ENCODE results near the gene SASH1. TPM values are rescaled to one million over a fixed set of nuclear protein-coding genes. Genes with fewer than 3 reads are reported as not detected.

Gene SASH1
- total RNA-seq, 1 experiment from 2014 or later = 9.8 TPM

GRCh38 chr6:148460876-148461646 lies 118.4 kb downstream of the SASH1 start:
- TF ChIP-seq EZH2phosphoT487 (IDR thresholded peaks at IDR 0.05; ENCODE audit: borderline replicate concordance, low read length) = no peak
- TF ChIP-seq EZH2 (IDR thresholded peaks at IDR 0.05; ENCODE audit: low read length, unreplicated experiment) = no peak
- no peak for TF ChIP-seq CTCF (conservative IDR thresholded peaks at IDR 0.05; ENCODE audit: low read depth, low read length)
- CTCF ChIA-PET = no interaction called here
- Histone ChIP-seq H4K20me1 (ENCODE audit: low read length) (no peaks in the 10 kb centered on the region), H3F3A (ENCODE audit: low read length, unreplicated experiment) (no peaks in the 10 kb centered on the region), H3K36me3 (ENCODE audit: low read depth, low read length) (no peaks in the 10 kb centered on the region), H3K4me1 (ENCODE audit: insufficient read depth, low read length) (peaks cover 3% of the 10 kb centered on the region; the same call in 1 of the 2 replicates), H3K4me2 (ENCODE audit: low read length) (no peak overlapping the region), H3K9me3 (ENCODE audit: low read length) (no peaks in the 10 kb centered on the region), H3K27me3 (ENCODE audit: low read length) (no peaks in the 10 kb centered on the region), H3K9ac (ENCODE audit: low read length) (no peak overlapping the region), H2AFZ (ENCODE audit: low read length) (no peak overlapping the region), H3K4me3 (ENCODE audit: low read length) (no peak overlapping the region), H3K79me2 (ENCODE audit: low read length) (no peaks in the 10 kb centered on the region), H3K9me2 (replicated peaks; ENCODE audit: low read length) (no peaks in the 10 kb centered on the region), H3K27ac (ENCODE audit: low read length) (no peak overlapping the region)
- intact Hi-C loops (cut with micrococcal nuclease) = loop anchor here (5.0 kb wide), 1 partner anchor 194 kb away; no protein-coding TSS in a partner anchor
- no TSS peak for BruUV-seq (replicated peaks)
- POLR2A ChIA-PET (ENCODE audit: unreplicated experiment) = no interaction called here
- DNase-seq (no peak), ATAC-seq (no peak)

- Histone ChIP-seq H4K20me1 (ENCODE audit: low read length) (no peaks in the 10 kb centered on the region), H3K4me2 (ENCODE audit: low read length) (no peak overlapping the region), H3K9ac (ENCODE audit: low read length) (no peak overlapping the region), H3K79me2 (ENCODE audit: low read length) (no peaks in the 10 kb centered on the region), H3K27me3 (ENCODE audit: low read length) (no peaks in the 10 kb centered on the region), H3K36me3 (ENCODE audit: low read depth, low read length) (no peaks in the 10 kb centered on the region), H3F3A (ENCODE audit: low read length, unreplicated experiment) (no peaks in the 10 kb centered on the region), H3K9me3 (ENCODE audit: low read length) (no peaks in the 10 kb centered on the region), H2AFZ (ENCODE audit: low read length) (no peak overlapping the region), H3K27ac (ENCODE audit: low read length) (no peak overlapping the region), H3K4me3 (ENCODE audit: low read length) (no peak overlapping the region), H3K9me2 (replicated peaks; ENCODE audit: low read length) (no peaks in the 10 kb centered on the region), H3K4me1 (ENCODE audit: insufficient read depth, low read length) (peaks cover 3% of the 10 kb centered on the region; the same call in 1 of the 2 replicates)
- ChIA-PET CTCF (no interaction called here), POLR2A (ENCODE audit: unreplicated experiment) (no interaction called here)
- DNase-seq (no peak), ATAC-seq (no peak)
- BruUV-seq (replicated peaks) = no TSS peak
- no peak for TF ChIP-seq EZH2 (IDR thresholded peaks at IDR 0.05; ENCODE audit: low read length, unreplicated experiment)
- TF ChIP-seq EZH2phosphoT487 (IDR thresholded peaks at IDR 0.05; ENCODE audit: borderline replicate concordance, low read length) = no peak
- TF ChIP-seq CTCF (conservative IDR thresholded peaks at IDR 0.05; ENCODE audit: low read depth, low read length) = no peak
- intact Hi-C loops (cut with micrococcal nuclease) = loop anchor here (5.0 kb wide), 1 partner anchor 195 kb away; no protein-coding TSS in a partner anchor
These were observed 119.4 kb downstream of the SASH1 start for GRCh38 chr6:148461986-148462577.

GRCh38 chr6:148463671-148464070 lies 121.0 kb downstream of the SASH1 start:
- Histone ChIP-seq H3K27me3 (ENCODE audit: low read length) (no peaks in the 10 kb centered on the region), H3K36me3 (ENCODE audit: low read depth, low read length) (no peaks in the 10 kb centered on the region), H3K4me3 (ENCODE audit: low read length) (no peak overlapping the region), H4K20me1 (ENCODE audit: low read length) (no peaks in the 10 kb centered on the region), H3K27ac (ENCODE audit: low read length) (no peak overlapping the region), H3F3A (ENCODE audit: low read length, unreplicated experiment) (no peaks in the 10 kb centered on the region), H2AFZ (ENCODE audit: low read length) (no peak overlapping the region), H3K4me1 (ENCODE audit: insufficient read depth, low read length) (peaks cover 3% of the 10 kb centered on the region; the same call in 1 of the 2 replicates), H3K9me3 (ENCODE audit: low read length) (no peaks in the 10 kb centered on the region), H3K9me2 (replicated peaks; ENCODE audit: low read length) (no peaks in the 10 kb centered on the region), H3K9ac (ENCODE audit: low read length) (no peak overlapping the region), H3K4me2 (ENCODE audit: low read length) (no peak overlapping the region), H3K79me2 (ENCODE audit: low read length) (no peaks in the 10 kb centered on the region)
- intact Hi-C loops (cut with micrococcal nuclease) = loop anchor here (1.0 to 5.0 kb wide), 5 partner anchors 121 to 956 kb away; partner anchors contain the start of gene SASH1
- ChIA-PET CTCF (interaction anchor here (0.6 kb wide), 1 partner anchor 107 kb away, joined by 5 read pairs; no protein-coding TSS in a partner anchor), POLR2A (ENCODE audit: unreplicated experiment) (no interaction called here)
- no peak for ATAC-seq
- no peak for DNase-seq
- no peak for TF ChIP-seq EZH2phosphoT487 (IDR thresholded peaks at IDR 0.05; ENCODE audit: borderline replicate concordance, low read length)
- TF ChIP-seq EZH2 (IDR thresholded peaks at IDR 0.05; ENCODE audit: low read length, unreplicated experiment) = no peak
- TF ChIP-seq CTCF (conservative IDR thresholded peaks at IDR 0.05; ENCODE audit: low read depth, low read length) = no peak
- BruUV-seq (replicated peaks) = no TSS peak

Data from PC-3 (cell line).